ENCODE measurements around the gene ETV3. TPM values are rescaled to one million over a fixed set of nuclear protein-coding genes. Genes with fewer than 3 reads are reported as not detected.

ETV3 gene
- total and polyA plus RNA-seq, 2 of the 13 experiments (the other 11 are each of a cell fraction or from before 2014, with no cell fraction given): 4.2 to 5.8 TPM

GRCh38 chr1:157137408-157138219, 581 bp downstream of the ETV3 start (continued):
- TF ChIP-seq ZHX2 (IDR thresholded peaks at IDR 0.05; ENCODE audit: low read depth): no peak
- TF ChIP-seq ZHX2 (CRISPR knock-in tag; IDR thresholded peaks at IDR 0.05; ENCODE audit: borderline replicate concordance): 0 out of 2 replicates have a peak, but pooled peaks have one; percentile 28
- no peak for TF ChIP-seq ZNF326 (CRISPR knock-in tag; IDR thresholded peaks at IDR 0.05; ENCODE audit: borderline replicate concordance)
- TF ChIP-seq ZNF430 (CRISPR knock-in tag; IDR thresholded peaks at IDR 0.05): peak; percentile 7; the same call in 1 of the 2 replicates
- no peak for TF ChIP-seq CEBPG (CRISPR knock-in tag; IDR thresholded peaks at IDR 0.05)
- no peak for TF ChIP-seq ZNF280D (CRISPR knock-in tag; IDR thresholded peaks at IDR 0.05)
- TF ChIP-seq ZSCAN29 (CRISPR knock-in tag; conservative IDR thresholded peaks at IDR 0.05): 0 out of 2 replicates have a peak, but pooled peaks have one; percentile 31
- no peak for TF ChIP-seq ZMAT3 (CRISPR knock-in tag; conservative IDR thresholded peaks at IDR 0.05)
- TF ChIP-seq SOX6 (IDR thresholded peaks at IDR 0.05): no peak
- 0 out of 2 replicates have a peak, but pooled peaks have one; percentile 10 for TF ChIP-seq SOX6 (CRISPR knock-in tag; IDR thresholded peaks at IDR 0.05)
- TF ChIP-seq AHDC1 (CRISPR knock-in tag; IDR thresholded peaks at IDR 0.05; ENCODE audit: borderline replicate concordance): no peak
- no peak for TF ChIP-seq SPEN (CRISPR knock-in tag; IDR thresholded peaks at IDR 0.05; ENCODE audit: low read depth)
- 0 out of 2 replicates have a peak, but pooled peaks have one; percentile 3 for TF ChIP-seq ZNF17 (CRISPR knock-in tag; IDR thresholded peaks at IDR 0.05)
- TF ChIP-seq ZNF547 (CRISPR knock-in tag; IDR thresholded peaks at IDR 0.05): no peak
- TF ChIP-seq ZNF160 (CRISPR knock-in tag; IDR thresholded peaks at IDR 0.05): no peak
